D721Med (cell line): ENCODE results near the gene DAPK1.

Experiments used
- DNase-seq: peaks from one replicate; pipeline ENCODE4 v3.0.0; 2011; ENCODE audit warnings: low spot score; ENCODE audit not compliant: insufficient read length
- FAIRE-seq: peaks from 2 replicates; lab custom pipeline; 2011; peaks lifted over from hg19 to GRCh38; lab: Jason Lieb, UNC
- TF ChIP-seq, protein P1 (sequence below): IDR thresholded peaks from 2 replicates; pipeline ENCODE4 v1.5.1; 2012; ENCODE audit warnings: mild to moderate bottlenecking, control low read depth; ENCODE audit not compliant: insufficient read depth; ENCODE audit errors: missing control alignments

DAPK1 gene

DNA sequence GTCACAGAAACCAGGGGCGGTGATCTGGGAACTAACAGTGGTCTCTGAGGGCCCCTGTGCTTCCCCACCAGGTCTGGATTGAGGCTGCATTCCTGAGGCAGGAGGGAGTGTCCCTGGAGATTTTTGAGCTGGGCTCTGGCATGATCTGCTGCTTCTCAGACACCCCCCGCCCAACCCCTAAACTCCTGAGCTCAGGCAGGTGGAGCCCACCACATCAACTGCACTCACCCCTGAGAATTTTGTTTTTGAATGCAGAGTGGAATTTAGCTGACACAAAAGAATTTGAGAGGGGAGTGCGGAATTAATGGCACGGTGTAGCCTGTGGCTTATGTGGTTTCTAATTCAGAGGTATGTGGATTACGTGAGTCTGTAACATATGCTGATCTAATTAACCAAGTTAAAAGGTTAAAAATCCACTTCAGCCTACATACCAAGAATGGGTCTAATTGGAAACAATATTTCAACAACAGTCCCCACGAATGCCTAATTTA, 204.3 kb downstream of the DAPK1 start:
- FAIRE-seq, result no peak
- TF ChIP-seq, protein P1, sequence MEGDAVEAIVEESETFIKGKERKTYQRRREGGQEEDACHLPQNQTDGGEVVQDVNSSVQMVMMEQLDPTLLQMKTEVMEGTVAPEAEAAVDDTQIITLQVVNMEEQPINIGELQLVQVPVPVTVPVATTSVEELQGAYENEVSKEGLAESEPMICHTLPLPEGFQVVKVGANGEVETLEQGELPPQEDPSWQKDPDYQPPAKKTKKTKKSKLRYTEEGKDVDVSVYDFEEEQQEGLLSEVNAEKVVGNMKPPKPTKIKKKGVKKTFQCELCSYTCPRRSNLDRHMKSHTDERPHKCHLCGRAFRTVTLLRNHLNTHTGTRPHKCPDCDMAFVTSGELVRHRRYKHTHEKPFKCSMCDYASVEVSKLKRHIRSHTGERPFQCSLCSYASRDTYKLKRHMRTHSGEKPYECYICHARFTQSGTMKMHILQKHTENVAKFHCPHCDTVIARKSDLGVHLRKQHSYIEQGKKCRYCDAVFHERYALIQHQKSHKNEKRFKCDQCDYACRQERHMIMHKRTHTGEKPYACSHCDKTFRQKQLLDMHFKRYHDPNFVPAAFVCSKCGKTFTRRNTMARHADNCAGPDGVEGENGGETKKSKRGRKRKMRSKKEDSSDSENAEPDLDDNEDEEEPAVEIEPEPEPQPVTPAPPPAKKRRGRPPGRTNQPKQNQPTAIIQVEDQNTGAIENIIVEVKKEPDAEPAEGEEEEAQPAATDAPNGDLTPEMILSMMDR, result no peak
- DNase-seq, result no peak

- DNase-seq (no peak), FAIRE-seq (no peak)
- TF ChIP-seq, protein P1, result no peak
Observed at GRCh38 chr9:87702921-87703320, 205.3 kb downstream of the DAPK1 start.

GRCh38 chr9:87703636-87704276, 206.1 kb downstream of the DAPK1 start:
- TF ChIP-seq, protein P1, result no peak
- no peak for DNase-seq
- FAIRE-seq, result no peak

GRCh38 chr9:87704342-87704741, 206.7 kb downstream of the DAPK1 start:
- no peak for FAIRE-seq
- TF ChIP-seq, protein P1, result no peak
- DNase-seq, result no peak

GRCh38 chr9:87706066-87706739, 208.5 kb downstream of the DAPK1 start:
- FAIRE-seq (no peak), DNase-seq (no peak)
- TF ChIP-seq, protein P1, result no peak

- DNase-seq, result no peak
- TF ChIP-seq, protein P1, result no peak
- FAIRE-seq, result no peak
Observed at GRCh38 chr9:87707805-87708506, 210.3 kb downstream of the DAPK1 start.
